SK-N-SH treated with all-trans-retinoic acid at 6 μM for 48 hours (cell line): ENCODE data around the gene GSTO2.

Source experiments
- ATAC-seq: fragments of 200-7000 bp; cut with Tn5 transposase; 3 replicates; pipeline ENCODE4 v1.9.1; 2020; ENCODE audit warnings: mild to moderate bottlenecking, moderate library complexity
- ARNTL ChIP-seq: fragments of 450-650 bp; formaldehyde crosslinking; IDR thresholded peaks from 2 replicates; pipeline ENCODE4 v1.5.0; 2020; ENCODE audit warnings: low read depth, mild to moderate bottlenecking, moderate library complexity, borderline replicate concordance
- BACH2 ChIP-seq: fragments of 250-450 bp; sonication (Bioruptor Pico); IDR thresholded peaks from 2 replicates; pipeline ENCODE4 v1.9.0; 2021; ENCODE audit warnings: mild to moderate bottlenecking, borderline replicate concordance
- CSRNP3 ChIP-seq: fragments of 250-450 bp; sonication (Bioruptor Pico); IDR thresholded peaks from 2 replicates; pipeline ENCODE4 v1.5.1; 2021; ENCODE audit warnings: mild to moderate bottlenecking, moderate library complexity
- ESRRG ChIP-seq: fragments of 250-450 bp; sonication (Bioruptor Pico); IDR thresholded peaks from 2 replicates; pipeline ENCODE4 v1.6.1; 2021; ENCODE audit warnings: mild to moderate bottlenecking
- GLIS3 ChIP-seq: fragments of 250-450 bp; sonication (Bioruptor Pico); IDR thresholded peaks from 2 replicates; pipeline ENCODE4 v1.5.0; 2020; ENCODE audit warnings: mild to moderate bottlenecking, moderate library complexity
- ISL1 ChIP-seq: fragments of 250-450 bp; sonication (Bioruptor Pico); IDR thresholded peaks from 2 replicates; pipeline ENCODE4 v2.1.2; 2022; ENCODE audit warnings: mild to moderate bottlenecking, moderate library complexity
- OSR1 ChIP-seq: fragments of 250-450 bp; sonication (Bioruptor Pico); IDR thresholded peaks from 2 replicates; pipeline ENCODE4 v1.8.0; 2022; ENCODE audit warnings: moderate library complexity, mild to moderate bottlenecking, inconsistent platforms
- POU6F1 ChIP-seq: fragments of 250-450 bp; sonication (Bioruptor Pico); IDR thresholded peaks from 2 replicates; pipeline ENCODE4 v1.8.0; 2021; ENCODE audit warnings: low read depth, mild to moderate bottlenecking, moderate library complexity, borderline replicate concordance
- PPARA ChIP-seq: fragments of 250-450 bp; sonication (Bioruptor Pico); IDR thresholded peaks from 2 replicates; pipeline ENCODE4 v1.5.0; 2020; ENCODE audit warnings: mild to moderate bottlenecking, borderline replicate concordance
- RARB ChIP-seq: fragments of 250-450 bp; sonication (Bioruptor Pico); IDR thresholded peaks from 2 replicates; pipeline ENCODE4 v1.8.0; 2021; ENCODE audit warnings: mild to moderate bottlenecking, moderate library complexity
- SNAI2 ChIP-seq: fragments of 250-450 bp; sonication (Bioruptor Pico); IDR thresholded peaks from 2 replicates; pipeline ENCODE4 v1.5.0; 2020; ENCODE audit warnings: mild to moderate bottlenecking, moderate library complexity
- TOX ChIP-seq: fragments of 250-450 bp; sonication (Bioruptor Pico); IDR thresholded peaks from 2 replicates; pipeline ENCODE4 v1.8.0; 2021; ENCODE audit warnings: mild to moderate bottlenecking, moderate library complexity, borderline replicate concordance
- ZC3H10 ChIP-seq: fragments of 250-450 bp; sonication (Bioruptor Pico); IDR thresholded peaks from 2 replicates; pipeline ENCODE4 v1.5.1; 2021; ENCODE audit warnings: mild to moderate bottlenecking, moderate library complexity
- ZFP30 ChIP-seq: fragments of 450-650 bp; formaldehyde crosslinking; IDR thresholded peaks from 2 replicates; pipeline ENCODE4 v1.5.0; 2022; ENCODE audit warnings: mild to moderate bottlenecking, moderate library complexity
- ZNF565 ChIP-seq: fragments of 450-650 bp; formaldehyde crosslinking; conservative IDR thresholded peaks from 2 replicates; pipeline ENCODE4 v1.5.0; 2020; ENCODE audit warnings: low read depth, mild to moderate bottlenecking, moderate library complexity
- ZNF70 ChIP-seq: fragments of 450-650 bp; formaldehyde crosslinking; IDR thresholded peaks from 2 replicates; pipeline ENCODE4 v1.5.0; 2020; ENCODE audit warnings: mild to moderate bottlenecking, moderate library complexity
- TF ChIP-seq, protein P1 (sequence below): fragments of 250-450 bp; sonication (Bioruptor Pico); IDR thresholded peaks from 2 replicates; pipeline ENCODE4 v1.5.1; 2020; ENCODE audit warnings: low read depth, mild to moderate bottlenecking, moderate library complexity
- TF ChIP-seq, protein P2 (sequence below): fragments of 250-450 bp; sonication (Bioruptor Pico); IDR thresholded peaks from 2 replicates; pipeline ENCODE4 v1.8.0; 2020; ENCODE audit warnings: mild to moderate bottlenecking, moderate library complexity, borderline replicate concordance
- TF ChIP-seq, protein P3 (sequence below): fragments of 250-450 bp; sonication (Bioruptor Pico); IDR thresholded peaks from 2 replicates; pipeline ENCODE4 v1.5.0; 2020; ENCODE audit warnings: mild to moderate bottlenecking, moderate library complexity

GSTO2 gene

DNA sequence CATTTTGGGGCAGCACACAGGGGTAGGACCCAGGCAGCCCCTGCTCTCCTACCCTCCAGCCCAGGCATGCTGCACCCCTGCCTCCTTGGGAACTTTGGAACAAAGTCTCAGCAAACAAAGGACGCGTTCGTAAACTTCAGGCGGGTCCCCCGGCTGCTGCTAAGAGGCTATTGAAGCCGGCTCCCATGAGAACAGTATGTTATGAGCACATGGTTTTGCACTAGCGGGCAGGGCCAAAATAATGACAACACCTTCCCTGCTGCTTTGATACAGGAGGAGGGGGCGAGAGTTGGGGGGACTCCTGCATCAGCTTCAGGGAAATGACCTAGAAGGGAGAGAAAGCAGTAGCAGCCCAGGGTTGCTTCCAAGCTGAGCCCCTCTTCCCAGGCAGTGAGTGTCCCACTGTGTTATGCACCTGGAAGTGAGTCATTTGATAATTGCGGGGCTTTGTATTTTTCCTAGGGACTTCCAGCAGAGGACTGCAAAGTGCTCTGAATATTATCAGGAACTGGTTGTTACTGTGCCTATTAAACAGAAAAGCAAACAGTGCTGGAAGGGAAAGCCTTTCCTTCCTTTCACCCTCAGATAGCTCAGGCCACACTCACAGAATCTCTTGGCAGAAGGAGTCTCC lies 62.3 kb downstream of the GSTO2 start:
- TF ChIP-seq POU6F1 (no peak), TOX (CRISPR knock-in tag) (no peak), RARB (CRISPR knock-in tag) (no peak), OSR1 (CRISPR knock-in tag) (no peak)
- TF ChIP-seq, protein P1, sequence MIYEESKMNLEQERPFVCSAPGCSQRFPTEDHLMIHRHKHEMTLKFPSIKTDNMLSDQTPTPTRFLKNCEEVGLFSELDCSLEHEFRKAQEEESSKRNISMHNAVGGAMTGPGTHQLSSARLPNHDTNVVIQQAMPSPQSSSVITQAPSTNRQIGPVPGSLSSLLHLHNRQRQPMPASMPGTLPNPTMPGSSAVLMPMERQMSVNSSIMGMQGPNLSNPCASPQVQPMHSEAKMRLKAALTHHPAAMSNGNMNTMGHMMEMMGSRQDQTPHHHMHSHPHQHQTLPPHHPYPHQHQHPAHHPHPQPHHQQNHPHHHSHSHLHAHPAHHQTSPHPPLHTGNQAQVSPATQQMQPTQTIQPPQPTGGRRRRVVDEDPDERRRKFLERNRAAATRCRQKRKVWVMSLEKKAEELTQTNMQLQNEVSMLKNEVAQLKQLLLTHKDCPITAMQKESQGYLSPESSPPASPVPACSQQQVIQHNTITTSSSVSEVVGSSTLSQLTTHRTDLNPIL (CRISPR knock-in tag) = no peak
- peak; percentile 2 for ATAC-seq

DNA sequence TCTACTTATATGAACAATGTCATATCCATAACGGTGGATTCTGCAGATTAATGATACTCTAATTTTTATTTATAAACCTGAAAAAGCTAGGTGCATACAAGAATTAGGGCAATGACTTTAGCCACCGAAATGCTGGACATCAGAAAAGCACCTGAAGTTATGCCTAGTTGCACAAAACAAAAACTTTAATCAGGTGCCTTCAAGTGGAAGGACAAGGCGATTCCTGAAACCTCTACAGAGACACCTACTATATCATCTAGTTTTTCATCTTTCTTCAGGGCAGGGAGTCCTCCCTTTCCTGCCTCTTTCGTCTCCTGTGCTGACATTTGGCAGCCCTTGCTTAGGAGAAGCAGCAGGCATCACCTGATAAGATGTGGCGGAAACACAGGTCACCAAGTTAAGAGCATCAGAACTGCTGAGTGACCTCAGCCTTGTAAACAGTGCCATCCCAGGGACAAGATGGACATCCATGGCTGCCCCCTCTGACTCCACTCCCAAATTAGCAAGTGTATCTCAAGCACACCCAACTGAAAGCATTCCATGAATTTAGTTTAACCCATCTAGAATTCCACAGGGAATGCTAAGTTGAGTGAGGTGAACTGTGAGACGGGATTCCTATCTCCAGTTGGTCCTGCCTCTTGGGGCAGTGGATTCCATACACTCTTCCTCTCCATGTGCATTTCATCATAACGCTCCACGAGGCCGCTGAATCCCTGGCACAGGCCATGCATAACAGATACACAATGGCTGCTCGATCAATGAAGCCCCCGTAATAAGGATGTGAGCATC lies 63.5 kb downstream of the GSTO2 start:
- ATAC-seq = no peak

DNA sequence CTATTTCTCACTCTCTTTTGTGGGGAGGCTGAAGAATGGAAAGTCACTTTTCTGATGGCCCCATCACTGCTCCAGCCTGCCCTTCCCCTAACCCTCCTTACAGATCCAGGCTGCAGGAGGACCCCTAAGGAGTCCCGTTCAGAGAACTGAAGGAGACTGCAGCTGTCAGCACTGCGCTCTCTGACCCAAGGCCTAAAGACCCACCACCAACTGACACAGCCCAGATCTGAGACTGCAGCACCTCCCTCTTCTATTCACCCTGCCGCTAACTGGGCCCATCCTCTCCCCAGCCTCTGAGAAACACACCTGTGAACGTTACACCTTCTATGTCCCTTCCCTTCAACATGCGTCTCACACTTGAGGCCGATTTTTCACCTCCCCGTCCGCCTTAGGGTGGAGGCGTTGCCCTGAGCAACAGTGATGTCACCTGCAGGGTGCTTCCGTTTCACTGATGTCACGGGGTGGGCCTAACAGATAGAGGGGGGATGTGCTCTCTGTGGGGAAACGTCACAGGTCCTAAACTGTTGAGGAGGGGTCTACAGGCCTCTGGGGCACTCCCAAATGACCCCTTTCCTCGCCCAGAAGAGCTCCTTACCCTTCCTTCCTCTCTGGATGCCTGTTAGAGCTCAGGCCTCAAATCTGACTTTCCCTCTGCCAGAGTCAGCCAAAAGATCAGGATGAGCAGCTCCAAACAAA lies 64.2 kb downstream of the GSTO2 start:
- no peak for ATAC-seq
- TF ChIP-seq TOX (CRISPR knock-in tag) (no peak), ZNF565 (CRISPR knock-in tag) (no peak), OSR1 (CRISPR knock-in tag) (no peak), ISL1 (CRISPR knock-in tag) (no peak), SNAI2 (CRISPR knock-in tag) (no peak), RARB (CRISPR knock-in tag) (no peak), ZFP30 (CRISPR knock-in tag) (no peak), BACH2 (CRISPR knock-in tag) (no peak)
- TF ChIP-seq, protein P2, sequence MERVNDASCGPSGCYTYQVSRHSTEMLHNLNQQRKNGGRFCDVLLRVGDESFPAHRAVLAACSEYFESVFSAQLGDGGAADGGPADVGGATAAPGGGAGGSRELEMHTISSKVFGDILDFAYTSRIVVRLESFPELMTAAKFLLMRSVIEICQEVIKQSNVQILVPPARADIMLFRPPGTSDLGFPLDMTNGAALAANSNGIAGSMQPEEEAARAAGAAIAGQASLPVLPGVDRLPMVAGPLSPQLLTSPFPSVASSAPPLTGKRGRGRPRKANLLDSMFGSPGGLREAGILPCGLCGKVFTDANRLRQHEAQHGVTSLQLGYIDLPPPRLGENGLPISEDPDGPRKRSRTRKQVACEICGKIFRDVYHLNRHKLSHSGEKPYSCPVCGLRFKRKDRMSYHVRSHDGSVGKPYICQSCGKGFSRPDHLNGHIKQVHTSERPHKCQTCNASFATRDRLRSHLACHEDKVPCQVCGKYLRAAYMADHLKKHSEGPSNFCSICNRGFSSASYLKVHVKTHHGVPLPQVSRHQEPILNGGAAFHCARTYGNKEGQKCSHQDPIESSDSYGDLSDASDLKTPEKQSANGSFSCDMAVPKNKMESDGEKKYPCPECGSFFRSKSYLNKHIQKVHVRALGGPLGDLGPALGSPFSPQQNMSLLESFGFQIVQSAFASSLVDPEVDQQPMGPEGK (CRISPR knock-in tag) = no peak
- TF ChIP-seq, all 23 proteins: peak for 0

More for the DNA sequence above, 63.5 kb downstream of the GSTO2 start:
- TF ChIP-seq CSRNP3 (CRISPR knock-in tag) (no peak), ESRRG (CRISPR knock-in tag) (no peak), OSR1 (CRISPR knock-in tag) (no peak), ARNTL (no peak), ZC3H10 (CRISPR knock-in tag) (no peak), PPARA (CRISPR knock-in tag) (no peak), RARB (CRISPR knock-in tag) (no peak), ZNF70 (no peak), ISL1 (CRISPR knock-in tag) (no peak), ZNF565 (CRISPR knock-in tag) (no peak), ZFP30 (CRISPR knock-in tag) (no peak), TOX (CRISPR knock-in tag) (no peak), GLIS3 (CRISPR knock-in tag) (no peak)
- TF ChIP-seq, protein P3, sequence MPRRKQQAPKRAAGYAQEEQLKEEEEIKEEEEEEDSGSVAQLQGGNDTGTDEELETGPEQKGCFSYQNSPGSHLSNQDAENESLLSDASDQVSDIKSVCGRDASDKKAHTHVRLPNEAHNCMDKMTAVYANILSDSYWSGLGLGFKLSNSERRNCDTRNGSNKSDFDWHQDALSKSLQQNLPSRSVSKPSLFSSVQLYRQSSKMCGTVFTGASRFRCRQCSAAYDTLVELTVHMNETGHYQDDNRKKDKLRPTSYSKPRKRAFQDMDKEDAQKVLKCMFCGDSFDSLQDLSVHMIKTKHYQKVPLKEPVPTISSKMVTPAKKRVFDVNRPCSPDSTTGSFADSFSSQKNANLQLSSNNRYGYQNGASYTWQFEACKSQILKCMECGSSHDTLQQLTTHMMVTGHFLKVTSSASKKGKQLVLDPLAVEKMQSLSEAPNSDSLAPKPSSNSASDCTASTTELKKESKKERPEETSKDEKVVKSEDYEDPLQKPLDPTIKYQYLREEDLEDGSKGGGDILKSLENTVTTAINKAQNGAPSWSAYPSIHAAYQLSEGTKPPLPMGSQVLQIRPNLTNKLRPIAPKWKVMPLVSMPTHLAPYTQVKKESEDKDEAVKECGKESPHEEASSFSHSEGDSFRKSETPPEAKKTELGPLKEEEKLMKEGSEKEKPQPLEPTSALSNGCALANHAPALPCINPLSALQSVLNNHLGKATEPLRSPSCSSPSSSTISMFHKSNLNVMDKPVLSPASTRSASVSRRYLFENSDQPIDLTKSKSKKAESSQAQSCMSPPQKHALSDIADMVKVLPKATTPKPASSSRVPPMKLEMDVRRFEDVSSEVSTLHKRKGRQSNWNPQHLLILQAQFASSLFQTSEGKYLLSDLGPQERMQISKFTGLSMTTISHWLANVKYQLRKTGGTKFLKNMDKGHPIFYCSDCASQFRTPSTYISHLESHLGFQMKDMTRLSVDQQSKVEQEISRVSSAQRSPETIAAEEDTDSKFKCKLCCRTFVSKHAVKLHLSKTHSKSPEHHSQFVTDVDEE = no peak
- TF ChIP-seq, protein P1 (CRISPR knock-in tag) = no peak
